Middle frontal gyrus (tissue), 1 donor: ENCODE results near the gene GID4.

ENCODE experiments used
- DNase-seq: peaks from one replicate; pipeline ENCODE4 v3.0.0-alpha.2; 2015; ENCODE audit warnings: low spot score; ENCODE audit errors: extremely low spot score

Gene GID4

GRCh38 chr17:18099516-18099915 is 60.3 kb downstream of the GID4 start:
- DNase-seq = no peak

- no peak for DNase-seq
Measured at GRCh38 chr17:18100616-18101015, 61.4 kb downstream of the GID4 start.

DNA sequence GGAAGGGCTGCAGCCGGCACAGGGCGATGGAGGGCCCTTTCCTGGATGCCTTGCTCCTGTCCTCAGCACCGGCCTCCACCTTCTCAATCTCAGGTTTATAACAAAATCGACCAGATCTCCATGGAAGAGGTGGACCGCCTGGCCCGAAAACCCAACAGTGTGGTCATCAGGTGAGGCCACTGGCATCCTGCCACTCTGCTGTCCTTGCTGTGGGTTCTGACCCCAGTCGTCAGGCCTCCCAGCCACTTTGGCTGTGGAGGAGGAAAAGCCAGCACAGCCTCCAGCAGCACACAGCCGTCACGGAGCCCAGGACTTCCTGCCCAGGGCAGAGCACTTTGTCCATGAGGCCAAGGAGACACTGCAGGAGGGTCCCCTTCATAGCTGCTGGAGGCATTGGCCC is 62.6 kb downstream of the GID4 start:
- DNase-seq = no peak

DNA sequence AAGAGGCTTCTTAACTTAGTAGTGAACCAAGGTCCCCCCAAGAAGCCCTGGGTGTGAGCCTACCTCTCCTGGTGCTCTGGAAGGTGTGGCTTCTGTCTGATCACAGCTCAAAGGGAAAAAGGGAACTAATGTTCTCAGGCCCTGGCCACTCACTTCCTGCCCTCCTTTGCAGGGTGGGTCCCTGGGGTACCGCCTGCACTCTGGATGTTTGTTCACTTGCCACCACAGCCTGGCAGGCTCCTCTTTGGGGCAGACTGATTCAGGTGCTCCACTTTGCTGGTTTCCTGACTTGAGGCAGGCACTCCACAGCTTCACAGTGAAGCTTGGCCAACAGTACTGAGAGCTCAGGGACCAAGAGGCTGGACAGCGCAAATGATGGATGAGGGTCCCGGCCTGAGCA is 63.4 kb downstream of the GID4 start:
- DNase-seq = no peak

DNA sequence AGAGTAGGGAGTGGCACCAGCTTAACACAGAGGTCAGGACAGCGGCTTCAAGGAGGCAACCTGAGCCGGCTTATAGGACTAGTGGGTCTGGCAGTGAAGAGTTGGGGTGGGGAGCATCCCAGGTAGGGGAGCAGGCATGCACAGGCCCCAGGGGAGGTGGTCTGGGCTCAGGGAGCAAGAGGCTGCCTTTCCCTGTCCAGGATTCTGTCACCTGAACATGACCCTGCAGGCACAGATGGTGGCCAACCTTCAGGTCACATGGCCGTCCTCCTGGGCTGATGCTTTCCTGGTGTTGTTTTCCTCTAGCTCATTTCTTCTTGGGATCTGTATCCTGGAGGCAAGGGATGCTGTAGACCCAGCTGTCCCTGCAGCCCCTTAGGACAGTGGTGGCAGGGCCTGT is 65.8 kb downstream of the GID4 start:
- no peak for DNase-seq

GRCh38 chr17:18105595-18105994 is 66.4 kb downstream of the GID4 start:
- no peak for DNase-seq

- DNase-seq = no peak
Measured at GRCh38 chr17:18106211-18106610, 67.0 kb downstream of the GID4 start.

DNA sequence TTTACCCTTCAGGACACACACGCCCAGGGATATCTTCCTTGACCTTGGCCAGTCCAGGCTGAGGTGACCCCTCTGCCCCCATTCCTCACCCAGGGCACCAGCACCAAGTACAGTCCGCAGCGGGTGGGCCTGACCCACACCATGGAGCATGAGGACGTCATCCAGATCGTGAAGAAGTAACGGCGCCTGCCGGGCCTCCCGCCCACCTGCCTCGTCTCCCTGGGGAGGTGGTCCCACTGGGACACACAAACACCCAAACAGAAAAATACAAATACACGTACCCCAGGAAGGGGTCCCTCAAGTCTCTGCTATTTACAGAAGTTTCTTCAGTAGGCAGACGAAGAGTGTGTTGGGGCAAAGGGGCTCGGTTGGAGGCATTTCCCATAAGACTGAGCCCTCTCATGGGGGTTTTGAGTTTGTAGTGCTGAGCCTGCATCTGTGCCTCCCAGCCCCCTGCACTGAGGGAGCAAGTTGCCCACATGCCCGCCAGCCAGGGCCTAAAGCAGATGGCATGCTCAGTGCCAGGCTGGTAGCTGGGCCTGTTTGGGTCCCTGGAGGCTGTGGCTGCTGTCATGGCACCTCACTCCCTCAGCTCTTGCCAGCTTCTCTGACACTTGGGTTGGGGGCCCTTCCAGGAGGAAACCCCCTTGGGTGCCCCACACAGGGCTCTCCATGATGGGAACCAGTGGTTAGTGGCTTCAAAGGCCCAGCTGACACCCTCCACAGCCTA is 68.0 kb downstream of the GID4 start:
- DNase-seq = no peak

GRCh38 chr17:18107971-18108370 is 68.8 kb downstream of the GID4 start:
- no peak for DNase-seq

DNA sequence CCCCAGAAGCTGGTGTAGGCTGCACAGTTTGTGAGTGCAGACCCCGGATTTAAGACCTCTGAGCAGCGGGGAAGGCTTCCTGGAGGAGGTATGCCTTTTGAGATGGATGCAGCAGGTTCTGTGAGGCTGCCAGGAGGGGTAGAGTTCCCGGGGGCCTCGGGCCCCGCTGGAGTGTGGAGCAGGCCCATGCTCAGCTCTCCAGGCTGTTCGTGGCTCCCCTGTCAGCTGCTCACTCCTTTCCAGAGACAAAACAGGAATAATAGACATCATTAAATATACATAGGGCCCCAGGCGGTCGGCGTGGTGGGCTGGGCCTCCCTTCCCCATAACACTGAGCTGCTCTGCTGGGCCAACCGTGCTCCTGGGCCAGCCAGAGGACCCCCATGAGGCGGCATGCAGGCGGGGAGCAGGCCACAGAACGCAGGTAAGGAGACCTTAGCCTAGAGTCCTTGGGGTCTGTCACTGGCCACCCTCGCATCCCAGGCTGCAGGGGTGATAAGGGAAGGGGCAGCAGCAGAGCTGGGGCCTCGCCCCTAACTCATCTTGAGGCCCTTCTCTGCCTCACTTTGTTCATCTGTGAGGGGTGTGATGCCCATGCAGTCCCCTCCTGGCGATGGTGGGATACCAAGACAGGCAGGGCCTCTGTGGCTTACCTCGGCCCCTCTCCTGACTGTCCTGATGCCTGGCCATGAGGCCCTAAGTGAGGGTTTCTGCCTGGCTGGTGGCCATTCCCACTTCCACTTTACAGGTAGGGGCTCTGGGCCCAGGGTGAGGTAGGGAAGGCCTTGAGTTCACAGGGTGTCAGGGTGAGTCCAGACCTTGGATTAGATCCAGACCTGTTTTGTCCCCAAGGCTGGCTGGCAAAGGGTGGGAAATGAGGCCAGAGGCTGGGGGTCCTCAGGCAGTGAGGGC is 69.4 kb downstream of the GID4 start, which contains the start of gene MYO15A:
MYO15A (plus strand) TSS at position 356 of the 912 bp plus-strand sequence. CDS start 10,045 bp downstream, outside the sequence.
- no peak for DNase-seq

- no peak for DNase-seq
Measured at GRCh38 chr17:18109935-18110485, 70.8 kb downstream of the GID4 start.

DNA sequence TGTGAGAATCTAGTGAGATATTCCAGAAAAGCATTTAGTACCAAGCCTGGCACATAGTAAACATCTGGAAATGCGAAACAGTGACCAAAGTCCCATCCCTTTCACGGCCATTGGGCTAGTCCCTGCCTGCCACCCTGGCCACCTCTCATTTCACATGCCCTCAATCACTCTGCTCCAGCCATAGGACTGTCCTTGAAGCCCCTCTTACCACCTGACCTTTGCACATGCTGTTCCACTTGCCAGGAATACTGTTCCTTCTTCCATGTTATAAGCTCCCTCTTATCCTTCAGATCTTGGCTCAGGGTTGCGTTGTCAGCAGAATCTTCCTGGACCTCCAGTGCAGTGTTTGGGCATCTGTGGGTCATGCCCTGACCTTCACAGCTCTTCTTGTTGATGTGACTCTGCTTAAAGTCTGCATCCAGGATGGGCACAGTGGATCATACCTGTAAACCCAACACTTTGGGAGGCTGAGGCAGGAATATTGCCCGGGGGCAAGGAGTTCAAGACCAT is 71.5 kb downstream of the GID4 start:
- DNase-seq = no peak

GRCh38 chr17:18111330-18111971 is 72.2 kb downstream of the GID4 start:
- DNase-seq = no peak

DNA sequence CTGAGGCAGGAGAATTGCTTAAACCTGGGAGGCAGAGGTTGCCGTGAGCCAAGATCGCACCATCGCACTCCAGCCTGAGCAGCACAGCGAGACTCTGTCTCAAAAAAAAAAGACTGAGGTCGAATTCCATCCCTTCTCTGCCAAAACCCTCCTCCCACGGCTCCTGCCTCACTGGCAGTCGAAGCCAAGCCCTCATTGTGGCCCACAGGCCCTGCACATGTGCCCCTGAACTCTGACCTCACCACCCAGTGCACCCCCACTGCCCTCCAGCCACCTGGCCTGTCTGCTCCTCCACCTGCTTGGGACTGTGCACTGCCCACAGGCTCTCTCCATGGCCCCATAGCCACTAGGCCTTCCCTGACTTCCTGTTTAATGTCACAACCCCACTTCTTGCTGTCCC is 76.3 kb downstream of the GID4 start:
- DNase-seq = no peak

GRCh38 chr17:18116078-18116477 is 76.9 kb downstream of the GID4 start:
- no peak for DNase-seq

DNA sequence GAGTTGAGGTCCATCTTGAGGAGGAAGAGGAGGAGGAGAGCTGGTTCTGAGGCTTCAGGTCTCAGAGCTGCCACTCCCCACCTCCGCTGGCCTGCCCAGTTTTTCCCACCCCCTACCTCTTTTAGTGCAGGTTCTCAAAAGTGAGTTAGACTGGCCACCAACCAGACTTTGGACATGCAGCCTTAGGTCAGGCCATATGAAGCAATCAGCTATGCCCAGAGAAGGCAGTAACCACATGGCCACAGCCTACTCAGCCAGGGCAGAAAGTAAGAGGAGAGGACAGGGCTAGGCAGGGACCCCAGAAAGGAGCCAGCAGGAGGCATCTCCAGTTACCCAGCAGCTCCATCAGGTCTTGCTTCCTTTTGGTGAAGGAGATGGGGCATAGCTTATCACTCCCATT is 78.3 kb downstream of the GID4 start:
- no peak for DNase-seq
